Measurements from ENCODE around the gene CHMP2A. TPM values are rescaled to one million over a fixed set of nuclear protein-coding genes. Genes with fewer than 3 reads are reported as not detected.
A peak's percentile ranks its signal among the peaks of the same experiment; 100 is the strongest.

CHMP2A gene
- total and polyA plus RNA-seq, 2 donors from 2014 or later, result 142 to 294 TPM

DNA sequence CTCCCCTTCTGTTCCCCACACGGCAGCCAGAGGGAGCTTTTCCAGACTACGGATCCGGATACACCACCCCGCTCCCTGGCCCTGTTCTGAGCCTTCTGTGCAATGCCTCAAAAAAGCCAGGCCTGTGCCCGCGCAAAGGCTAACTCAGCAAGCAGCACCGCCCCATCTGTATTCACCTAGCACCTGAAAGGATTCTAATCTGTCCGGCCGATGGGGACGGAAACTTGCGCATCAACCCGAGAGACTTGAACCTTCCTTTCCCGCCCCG lies 35.9 kb downstream of the CHMP2A start:
- peak overlapping the region; percentile 88 to 97 for H3K27ac ChIP-seq (ENCODE audit: low read depth in 2 of 2, low read length in 2 of 2)
- peaks cover 4 to 27% (median 7%) of the 10 kb centered on the region in 3 donors for H3K4me1 ChIP-seq (ENCODE audit: control insufficient read depth in 2 of 3, insufficient read depth in 2 of 3, low read depth in 1 of 3, low read length in 3 of 3)
- DNase-seq (peak; percentile 83 to 92 (median 87)), FAIRE-seq (no peak)
- peak overlapping the region; percentile 60 to 74 (median 70) for H3K9ac ChIP-seq (ENCODE audit: low read length in 3 of 3)
- peak overlapping the region; percentile 76 to 90 (median 86) for H3K4me3 ChIP-seq (ENCODE audit: low read length in 3 of 3)
- no peaks in the 10 kb centered on the region for H3K9me3 ChIP-seq (ENCODE audit: control insufficient read depth in 2 of 3, insufficient read depth in 1 of 3, low read length in 3 of 3)
- peaks cover 0 to 10% (median 7%) of the 10 kb centered on the region in 3 donors for H3K36me3 ChIP-seq (ENCODE audit: control insufficient read depth in 2 of 3, insufficient read depth in 3 of 3, low read length in 3 of 3)
- no peaks in the 10 kb centered on the region for H3K27me3 ChIP-seq (ENCODE audit: control insufficient read depth, insufficient read depth, low read length)
- TF ChIP-seq CTCF (IDR thresholded peaks at IDR 0.05; ENCODE audit: borderline replicate concordance, extremely low read depth, insufficient read depth), result peak; percentile 60
- intact Hi-C loops (cut with DNase I), result no loop called here

- Histone ChIP-seq H3K4me1 (ENCODE audit: control insufficient read depth in 2 of 3, insufficient read depth in 2 of 3, low read depth in 1 of 3, low read length in 3 of 3) (peaks cover 4 to 27% (median 7%) of the 10 kb centered on the region in 3 donors), H3K27ac (ENCODE audit: low read depth in 2 of 2, low read length in 2 of 2) (peak overlapping the region; percentile 88 to 97), H3K9me3 (ENCODE audit: control insufficient read depth in 2 of 3, insufficient read depth in 1 of 3, low read length in 3 of 3) (no peaks in the 10 kb centered on the region), H3K9ac (ENCODE audit: low read length in 3 of 3) (peak overlapping the region; percentile 60 to 74 (median 70)), H3K36me3 (ENCODE audit: control insufficient read depth in 2 of 3, insufficient read depth in 3 of 3, low read length in 3 of 3) (peaks cover 0 to 10% (median 7%) of the 10 kb centered on the region in 3 donors), H3K27me3 (ENCODE audit: control insufficient read depth, insufficient read depth, low read length) (no peaks in the 10 kb centered on the region), H3K4me3 (ENCODE audit: low read length in 3 of 3) (peak overlapping the region; percentile 76 to 90 (median 86))
- DNase-seq, result peak in 1 of 5 donors; percentile 63
- intact Hi-C loops (cut with DNase I), result no loop called here
- TF ChIP-seq CTCF (IDR thresholded peaks at IDR 0.05; ENCODE audit: borderline replicate concordance, extremely low read depth, insufficient read depth), result no peak
- FAIRE-seq, result no peak
Measured at GRCh38 chr19:58518256-58519086, 36.4 kb downstream of the CHMP2A start.

DNA sequence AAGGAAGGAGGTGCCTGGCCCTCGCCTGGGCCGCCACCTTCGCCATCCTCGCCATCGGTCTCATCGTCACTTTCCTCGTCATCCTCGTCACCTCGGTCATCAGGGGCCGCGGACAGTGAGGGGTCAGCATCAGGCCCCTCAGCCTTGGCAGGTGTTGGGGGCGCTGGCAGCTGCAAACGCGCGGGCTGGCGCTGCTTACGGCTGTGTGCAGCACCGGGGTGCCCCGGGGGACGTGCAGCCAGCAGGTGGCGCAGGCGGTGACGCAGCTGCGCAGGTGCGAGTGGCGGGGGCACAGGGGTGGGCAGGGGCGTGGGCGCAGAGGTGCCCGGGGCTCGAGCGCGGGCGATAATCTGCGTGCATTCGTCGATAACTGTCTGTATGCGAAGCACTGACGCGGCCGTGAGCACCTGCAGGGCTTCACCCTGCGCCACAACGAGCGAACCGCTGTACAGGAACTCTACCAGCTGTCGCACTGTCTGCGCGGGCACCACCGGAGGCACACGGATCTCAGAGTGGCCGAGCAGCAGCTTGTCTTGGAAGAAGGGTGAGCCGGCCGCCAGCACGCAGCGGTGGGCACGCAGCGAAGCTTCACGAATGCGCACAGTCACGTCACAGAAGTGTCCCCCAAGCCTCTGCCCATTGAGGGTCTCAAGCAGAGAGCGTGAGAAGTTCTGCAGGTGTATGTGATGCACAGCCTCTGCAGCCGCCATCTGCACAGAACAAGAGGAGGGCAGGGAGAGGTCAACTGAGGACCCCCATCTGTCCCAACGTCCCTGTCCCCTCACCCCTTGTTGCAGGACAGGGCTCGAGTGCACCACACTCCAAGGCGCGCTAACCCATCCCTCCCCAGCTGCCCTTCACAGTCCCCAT lies 37.7 kb downstream of the CHMP2A start:
- H3K27me3 ChIP-seq (ENCODE audit: control insufficient read depth, insufficient read depth, low read length), result no peaks in the 10 kb centered on the region
- no peak overlapping the region for H3K9ac ChIP-seq (ENCODE audit: low read length in 3 of 3)
- DNase-seq (peak in 2 of 5 donors; percentile 49 to 52), FAIRE-seq (no peak)
- H3K9me3 ChIP-seq (ENCODE audit: control insufficient read depth in 2 of 3, insufficient read depth in 1 of 3, low read length in 3 of 3), result no peaks in the 10 kb centered on the region
- H3K27ac ChIP-seq (ENCODE audit: low read depth in 2 of 2, low read length in 2 of 2), result no peak overlapping the region
- intact Hi-C loops (cut with DNase I), result no loop called here
- peaks cover 4 to 29% (median 7%) of the 10 kb centered on the region in 3 donors for H3K4me1 ChIP-seq (ENCODE audit: control insufficient read depth in 2 of 3, insufficient read depth in 2 of 3, low read depth in 1 of 3, low read length in 3 of 3)
- H3K4me3 ChIP-seq (ENCODE audit: low read length in 3 of 3), result no peak overlapping the region
- peaks cover 0 to 10% (median 7%) of the 10 kb centered on the region in 3 donors for H3K36me3 ChIP-seq (ENCODE audit: control insufficient read depth in 2 of 3, insufficient read depth in 3 of 3, low read length in 3 of 3)
- no peak for TF ChIP-seq CTCF (IDR thresholded peaks at IDR 0.05; ENCODE audit: borderline replicate concordance, extremely low read depth, insufficient read depth)
